Activated CD4-positive, alpha-beta T cell treated with anti-CD3 and anti-CD28 coated beads, Interleukin-2, amount 50 U/mL, for 16 hours (primary cell): ENCODE results near the gene ZSCAN22.
"Not testable (repeated sequence)": the region's sequence is repeated elsewhere in the genome, so short reads cannot be mapped to it uniquely, and the experiment has no call there.

Source experiments
- DNase-seq: peaks from one replicate; pipeline ENCODE4 v3.0.0-alpha.2; 2020

The ZSCAN22 gene

DNA sequence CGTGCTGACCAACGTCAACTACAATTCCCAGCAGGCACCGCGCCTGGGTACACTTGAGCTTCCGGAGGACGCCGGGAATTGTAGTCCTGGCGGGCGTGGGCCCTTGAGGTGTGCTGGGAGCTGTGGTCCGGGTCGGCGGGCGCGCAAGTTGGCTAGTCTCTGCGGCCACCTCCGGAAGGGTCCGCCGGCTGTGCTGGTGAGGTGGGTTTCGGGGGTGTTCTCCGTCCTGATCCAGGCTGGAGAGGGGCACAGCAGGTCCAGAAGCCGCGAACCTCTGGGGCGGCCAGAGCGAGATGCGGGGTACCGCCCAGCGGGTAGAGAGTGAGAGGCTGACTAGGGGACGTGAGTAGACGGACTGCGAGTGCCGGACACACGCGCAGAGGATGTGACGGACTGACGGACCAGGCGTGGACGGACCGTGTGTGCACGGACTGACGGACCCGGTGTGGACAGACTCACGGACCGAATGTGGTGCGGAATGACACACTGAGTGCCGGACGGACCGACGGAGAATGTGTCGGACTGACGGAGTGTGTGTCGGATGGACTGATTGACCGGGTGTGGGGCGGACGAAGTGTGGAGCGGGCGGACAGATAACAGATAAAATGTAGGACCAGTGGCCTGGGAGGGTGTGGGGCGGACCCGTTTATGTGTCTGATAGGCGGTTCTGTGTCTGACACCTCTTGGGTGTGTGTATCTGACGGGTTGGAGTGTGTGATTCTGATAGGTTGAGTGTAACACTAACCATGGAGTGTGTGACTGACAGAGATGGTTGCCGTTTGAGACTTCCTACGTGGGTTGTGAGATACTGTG is at the start of gene ZSCAN22:
TSS of gene ZSCAN22 (plus strand) at position 81 of the 813 bp plus-strand sequence. CDS start 7,809 bp downstream, outside the sequence.
- DNase-seq: peak; percentile 95

DNA sequence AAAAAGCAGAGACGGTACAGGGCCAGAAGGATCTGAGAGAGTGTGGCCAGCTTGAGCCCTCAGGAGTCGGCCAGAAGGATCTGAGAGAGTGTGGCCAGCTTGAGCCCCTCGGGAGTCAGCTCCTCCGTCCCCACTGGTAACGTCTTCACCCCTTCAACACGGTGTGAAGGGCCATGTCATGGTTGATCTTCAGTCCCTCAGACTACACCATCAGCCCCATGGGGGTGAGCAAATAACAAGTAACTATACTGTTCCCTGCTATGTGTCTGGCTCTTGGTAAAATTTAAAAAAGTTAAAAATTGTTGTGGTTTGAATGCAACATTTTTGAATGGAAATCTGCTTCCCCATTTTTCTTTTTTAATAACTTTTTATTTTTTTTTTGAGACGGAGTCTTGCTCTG is 49.6 kb upstream of the ZSCAN22 start:
- no peak for DNase-seq

DNA sequence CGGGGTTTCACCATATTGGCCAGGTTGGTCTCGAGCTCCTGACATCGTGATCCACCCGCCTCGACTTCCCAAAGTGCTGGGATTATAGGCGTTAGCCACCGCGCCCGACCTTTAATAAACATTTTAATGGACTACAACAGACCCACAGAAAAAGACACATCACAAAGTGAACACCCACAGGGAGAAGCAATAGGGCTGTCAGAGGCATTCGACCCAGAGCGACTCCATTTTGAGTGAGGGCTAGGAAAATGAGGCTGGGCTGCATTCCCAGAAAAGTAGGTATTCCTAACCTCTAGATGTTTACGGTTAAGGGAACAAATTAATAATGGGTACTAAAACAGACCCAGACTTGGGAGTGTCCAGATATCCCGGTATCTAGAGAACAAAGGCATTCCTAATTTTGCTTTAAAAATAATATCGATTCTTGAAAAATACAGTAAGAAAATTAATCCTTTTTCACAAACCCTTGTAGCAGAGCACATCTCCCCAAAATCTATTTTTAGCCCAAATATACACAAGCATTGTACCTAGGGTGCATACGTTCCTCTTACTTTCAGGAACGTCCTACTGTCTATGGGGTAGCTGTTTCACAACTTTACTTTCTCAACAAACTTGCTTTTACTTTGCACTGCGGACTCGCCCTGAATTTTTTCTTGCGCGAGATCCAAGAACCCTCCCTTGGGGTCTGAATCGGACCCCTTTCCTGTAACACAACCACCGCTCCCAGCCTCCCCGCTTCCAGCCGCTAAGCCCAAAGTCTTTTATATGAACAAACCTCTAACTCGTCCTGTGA is 48.9 kb upstream of the ZSCAN22 start:
- no peak for DNase-seq

DNA sequence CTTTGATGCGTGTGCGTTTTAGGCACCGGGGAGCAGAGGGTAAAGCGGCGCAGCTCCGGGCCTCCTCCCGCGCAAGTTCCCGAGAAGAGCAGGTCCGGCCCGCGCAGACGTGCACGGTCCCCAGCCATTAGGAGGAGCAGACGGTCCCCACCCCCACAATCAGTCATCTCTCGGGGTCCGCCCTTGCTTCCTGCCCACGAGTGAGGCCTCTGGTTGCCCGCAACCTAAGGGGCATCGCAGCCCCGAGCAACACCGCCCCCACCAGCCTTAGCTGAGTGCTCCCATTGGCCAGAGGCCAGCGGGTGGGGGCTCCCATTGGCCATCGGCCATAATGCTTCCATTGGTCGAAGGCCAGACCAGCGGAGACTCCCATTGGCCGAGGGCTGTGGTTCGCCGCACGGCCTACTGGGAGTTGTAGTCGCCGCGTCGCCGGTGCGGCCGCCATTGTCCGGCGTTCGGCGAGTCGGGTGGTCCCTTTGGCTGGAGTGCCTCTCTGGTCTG is 48.2 kb upstream of the ZSCAN22 start, which contains the start of gene ZNF8:
TSS of gene ZNF8 (plus strand) at position 415 of the 501 bp plus-strand sequence. CDS start 127 bp downstream, outside the sequence.
- peak; percentile 98 for DNase-seq

DNA sequence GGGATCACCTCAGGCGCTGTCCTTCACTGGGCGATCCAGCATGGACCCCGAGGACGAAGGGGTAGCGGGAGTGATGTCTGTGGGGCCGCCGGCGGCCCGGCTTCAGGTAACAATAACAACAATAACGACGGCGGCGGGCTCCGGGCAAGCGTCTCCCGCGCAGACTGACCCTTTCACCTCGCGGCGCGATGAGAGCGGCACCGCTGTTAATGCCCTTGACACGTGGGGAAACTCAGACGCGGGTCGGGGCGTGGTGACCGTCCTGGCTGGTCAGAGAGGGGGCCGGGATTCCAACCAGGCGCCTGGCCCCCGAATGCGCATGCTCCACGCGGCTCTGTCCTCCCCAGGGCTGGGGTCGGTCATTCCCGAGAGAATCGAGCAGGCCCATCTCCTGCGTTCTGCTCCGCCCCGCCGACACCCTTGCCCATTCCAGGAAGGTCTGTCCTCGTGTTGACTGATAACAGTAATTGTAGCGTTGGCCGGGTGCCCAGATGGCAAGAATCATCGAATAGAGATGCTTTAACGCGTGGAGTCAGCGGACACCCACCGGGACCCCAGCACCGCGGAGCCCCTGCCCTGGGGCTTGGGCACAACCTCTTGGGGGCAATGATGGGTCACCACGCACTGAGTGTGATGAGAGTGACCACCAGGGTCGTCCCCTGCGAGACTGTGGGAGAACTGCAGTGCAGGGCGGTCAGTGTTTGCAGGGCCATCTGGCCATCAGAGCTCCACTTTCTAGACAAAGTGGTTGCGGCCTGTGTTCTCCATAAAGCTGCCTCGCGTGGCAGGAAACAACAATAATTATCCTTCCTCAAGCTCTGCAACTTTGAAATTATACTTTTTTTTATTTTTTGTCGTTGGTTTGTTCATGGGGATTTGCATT is 47.5 kb upstream of the ZSCAN22 start:
- peak; percentile 42 for DNase-seq

DNA sequence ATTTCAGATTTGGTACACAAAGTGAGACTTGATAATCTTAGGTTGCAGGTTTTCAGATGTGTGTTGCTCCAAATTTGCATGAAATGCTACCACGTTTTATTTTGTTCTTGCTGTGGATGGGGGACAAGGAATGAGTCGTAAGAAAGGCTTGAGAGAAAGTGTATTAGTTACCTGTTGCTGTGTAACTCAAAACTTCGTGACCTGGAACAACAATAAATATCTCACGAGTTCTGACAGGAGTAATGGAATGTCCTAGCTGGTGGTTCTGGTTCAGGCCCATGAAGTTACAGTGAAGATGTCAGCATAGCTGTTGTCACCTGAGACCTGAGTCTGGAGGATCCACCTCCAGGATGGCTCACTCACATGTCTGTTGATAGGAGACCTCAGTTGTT is 46.9 kb upstream of the ZSCAN22 start:
- no peak for DNase-seq

DNA sequence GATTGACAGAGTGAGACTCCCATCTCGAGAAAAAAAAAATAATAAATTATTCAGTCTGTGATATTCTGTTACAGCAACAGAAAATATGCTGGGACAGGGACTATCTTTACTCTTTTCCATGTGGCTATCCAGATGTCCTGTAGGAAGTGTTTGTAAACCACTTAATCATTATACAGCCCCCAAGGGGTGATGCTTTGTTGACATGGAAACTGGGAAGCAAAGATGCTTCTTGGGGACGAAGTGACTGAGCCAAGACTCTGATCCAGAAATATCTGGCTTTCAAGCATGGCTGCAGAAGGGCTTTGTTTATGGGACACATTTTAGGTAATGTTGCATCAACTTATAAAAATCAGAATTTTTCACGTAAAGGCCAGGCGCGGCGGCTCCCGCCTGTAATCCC is 42.6 kb upstream of the ZSCAN22 start:
- no peak for DNase-seq

DNA sequence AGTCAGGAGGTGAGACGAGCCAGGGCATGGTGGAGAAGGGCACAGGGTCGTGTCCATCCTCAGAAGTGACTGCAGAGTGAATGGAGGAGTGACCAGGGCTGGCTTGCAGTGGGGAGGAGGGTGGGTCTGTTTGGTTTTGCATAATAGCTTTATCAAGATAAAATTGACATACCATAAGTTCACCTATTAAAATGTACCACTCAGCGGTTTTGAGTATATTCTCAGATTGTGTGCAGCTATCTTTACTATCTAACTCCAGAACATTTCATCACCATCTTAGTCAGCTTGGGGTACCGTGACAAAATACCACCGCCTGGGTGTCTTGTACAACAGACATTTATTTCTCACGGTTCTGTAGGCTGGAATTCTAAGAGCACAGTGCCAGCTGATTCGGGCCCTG is 34.9 kb upstream of the ZSCAN22 start:
- DNase-seq: no peak

DNA sequence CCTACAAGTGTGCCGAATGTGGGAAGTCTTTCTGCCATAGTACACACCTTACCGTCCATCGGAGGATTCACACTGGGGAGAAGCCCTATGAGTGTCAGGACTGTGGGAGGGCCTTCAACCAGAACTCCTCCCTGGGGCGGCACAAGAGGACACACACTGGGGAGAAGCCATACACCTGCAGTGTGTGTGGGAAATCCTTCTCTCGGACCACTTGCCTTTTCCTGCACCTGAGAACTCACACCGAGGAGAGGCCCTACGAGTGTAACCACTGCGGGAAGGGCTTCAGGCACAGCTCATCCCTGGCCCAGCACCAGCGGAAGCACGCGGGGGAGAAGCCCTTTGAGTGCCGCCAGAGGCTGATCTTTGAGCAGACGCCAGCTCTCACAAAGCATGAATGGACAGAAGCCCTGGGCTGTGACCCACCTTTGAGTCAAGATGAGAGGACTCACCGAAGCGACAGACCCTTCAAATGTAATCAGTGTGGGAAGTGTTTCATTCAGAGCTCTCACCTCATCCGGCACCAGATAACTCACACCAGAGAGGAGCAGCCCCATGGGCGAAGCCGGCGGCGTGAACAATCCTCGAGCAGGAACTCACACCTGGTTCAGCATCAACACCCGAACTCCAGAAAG is 31.9 kb upstream of the ZSCAN22 start:
- no peak for DNase-seq

DNA sequence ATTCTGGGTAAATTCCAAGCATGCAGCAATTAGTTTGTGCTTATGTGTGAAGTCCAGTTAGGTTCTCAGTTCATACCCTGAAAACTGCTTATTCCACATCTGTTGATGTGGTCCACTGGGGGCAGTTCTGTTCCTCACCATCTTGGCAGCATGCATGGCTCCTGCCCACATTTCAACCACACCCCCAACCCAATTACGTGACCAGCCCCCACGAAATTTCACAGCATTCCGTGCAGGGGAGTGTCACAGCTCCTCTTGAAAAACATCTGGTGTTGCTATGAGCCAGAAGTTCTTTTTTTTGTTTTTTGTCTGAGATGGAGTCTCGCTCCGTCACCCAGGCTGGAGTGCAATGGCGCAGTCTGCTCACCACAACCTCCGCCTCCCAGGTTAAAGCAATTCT is 30.7 kb upstream of the ZSCAN22 start:
- DNase-seq: no peak

DNA sequence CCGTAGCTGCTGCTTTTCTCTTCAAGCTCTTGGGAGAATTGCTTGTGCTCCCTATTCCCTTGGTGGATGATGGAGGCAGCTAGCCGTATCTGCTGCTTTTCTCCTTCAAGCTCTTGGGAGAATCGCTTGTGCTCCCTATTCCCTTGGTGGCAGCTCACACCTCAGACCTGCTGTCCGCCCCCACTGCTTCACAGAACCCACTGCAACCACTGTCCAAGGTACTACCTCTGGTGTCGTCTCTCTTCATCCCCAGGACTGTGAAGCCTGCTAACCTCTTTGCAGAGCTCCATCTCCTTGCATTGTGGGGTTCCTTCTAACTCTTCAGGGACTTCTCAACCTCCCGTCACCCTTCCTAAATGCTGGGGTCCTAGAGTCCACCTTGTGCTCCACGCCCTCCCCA is 26.2 kb upstream of the ZSCAN22 start:
- DNase-seq: no peak

DNA sequence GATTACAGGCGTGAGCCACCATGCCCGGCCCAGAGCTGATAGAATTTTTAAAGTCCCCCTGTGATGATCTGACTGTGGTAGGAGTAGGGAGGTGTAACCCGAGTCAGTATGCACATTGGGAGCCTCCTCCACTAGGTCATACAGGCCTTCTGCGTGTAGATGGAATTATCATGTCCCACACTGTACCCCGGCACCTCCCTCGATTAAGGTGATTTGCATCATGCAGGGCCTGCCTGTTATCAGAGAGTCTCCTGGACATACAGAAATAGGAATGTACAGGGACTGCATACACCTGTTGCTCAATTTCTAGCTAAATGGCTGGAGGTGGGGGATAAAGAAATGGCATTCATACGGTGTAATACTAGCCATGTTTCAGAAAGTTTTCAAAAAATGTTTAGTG is 22.5 kb upstream of the ZSCAN22 start:
- no peak for DNase-seq

DNA sequence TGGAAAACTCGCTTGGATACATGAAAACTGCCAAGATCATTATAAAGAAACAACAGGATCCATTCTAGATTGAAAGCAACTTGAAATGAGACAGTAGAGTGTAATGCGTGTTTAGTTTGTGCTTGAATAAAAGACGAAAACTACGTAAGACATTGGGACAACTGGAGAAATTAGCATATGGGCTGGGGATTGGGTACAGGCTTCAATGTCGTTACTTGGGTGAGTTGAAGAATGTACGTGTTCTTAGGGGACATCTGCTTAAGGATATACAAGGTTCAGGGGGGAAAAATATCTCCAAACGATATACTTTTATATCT is 22.1 kb upstream of the ZSCAN22 start:
- DNase-seq: no peak

DNA sequence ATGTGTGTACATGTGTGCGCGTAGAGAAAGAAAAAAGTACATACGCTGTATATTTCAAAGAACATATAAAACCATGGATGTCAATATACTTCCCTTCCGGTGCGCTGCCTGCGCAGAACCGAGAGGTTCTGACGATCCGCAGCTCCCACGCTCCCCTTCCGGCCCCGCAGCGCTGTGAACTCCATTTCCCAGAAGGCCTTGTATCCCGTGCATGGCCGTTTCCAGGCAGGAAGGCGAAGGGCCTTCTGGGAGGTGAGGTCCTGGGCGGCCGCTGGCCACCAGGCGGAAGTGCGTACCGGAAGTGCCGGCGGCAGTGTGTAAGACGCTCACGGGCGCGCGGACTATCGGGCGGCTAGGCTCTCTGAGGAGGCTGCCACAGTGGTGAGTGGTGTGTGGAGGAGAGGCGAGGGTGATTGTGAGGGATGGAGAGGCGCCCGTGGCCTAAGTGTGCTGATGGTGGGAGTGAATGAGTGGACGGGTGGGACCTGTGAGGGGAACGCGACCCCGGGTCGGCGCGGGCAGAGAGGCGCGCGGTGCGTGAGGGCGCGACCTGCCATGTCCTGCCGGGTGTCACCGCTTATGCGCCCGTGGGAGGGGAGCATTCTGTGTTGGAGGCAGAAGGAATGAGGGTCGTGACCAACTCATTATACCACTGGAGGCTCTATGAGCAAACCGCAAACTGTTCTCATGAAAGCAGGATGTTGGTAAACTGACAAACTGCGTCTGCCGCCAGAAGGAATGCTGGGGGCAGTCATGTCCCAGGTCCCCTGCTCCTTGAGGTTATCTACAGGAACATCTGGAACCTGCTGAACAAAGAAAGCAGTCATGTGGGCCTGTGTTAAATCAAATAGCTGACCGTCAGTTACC is 21.5 kb upstream of the ZSCAN22 start, which contains the start of gene ERVK3-1:
TSS of gene ERVK3-1 (plus strand) at position 313 of the 867 bp plus-strand sequence. CDS start 6,792 bp downstream, outside the sequence.
- peak; percentile 98 for DNase-seq

DNA sequence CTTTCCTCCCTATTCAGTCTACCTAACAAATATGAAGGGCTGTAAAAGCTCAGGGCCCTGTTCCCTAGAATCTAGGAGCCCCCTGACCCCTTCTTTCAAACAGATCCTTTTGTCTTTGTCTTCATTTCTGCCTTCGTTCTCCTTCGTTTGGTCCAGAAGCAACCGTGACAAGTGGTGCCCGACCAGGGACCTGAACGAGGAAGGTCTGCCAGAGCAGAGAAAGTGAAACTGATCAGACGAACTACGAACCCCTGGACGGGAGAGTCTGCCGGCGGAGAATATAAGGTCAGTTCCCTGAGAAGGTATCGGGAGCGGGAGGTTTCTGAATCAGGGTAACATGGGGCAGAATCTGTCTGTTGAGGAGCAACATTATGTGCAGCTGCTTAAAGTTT is 20.9 kb upstream of the ZSCAN22 start:
- DNase-seq: no peak

DNA sequence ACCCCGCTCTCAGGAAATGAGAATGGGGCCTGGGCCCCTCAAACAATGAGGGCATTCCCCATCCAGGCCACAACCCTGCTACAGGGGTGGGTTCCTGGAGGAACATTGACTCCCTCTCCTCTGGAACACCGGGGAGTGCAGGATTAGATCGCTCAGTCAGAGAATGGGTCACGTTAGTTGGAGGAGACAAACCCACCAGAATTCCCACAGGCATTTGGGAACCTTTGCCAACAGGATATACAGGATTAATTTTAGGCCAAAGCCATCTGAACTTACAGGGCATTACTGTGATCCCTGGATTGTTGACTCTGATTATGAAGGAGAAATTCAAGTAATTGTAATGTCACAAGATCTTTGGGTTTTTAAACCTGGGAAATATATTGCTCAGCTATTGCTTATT is 19.1 kb upstream of the ZSCAN22 start:
- DNase-seq: no peak

DNA sequence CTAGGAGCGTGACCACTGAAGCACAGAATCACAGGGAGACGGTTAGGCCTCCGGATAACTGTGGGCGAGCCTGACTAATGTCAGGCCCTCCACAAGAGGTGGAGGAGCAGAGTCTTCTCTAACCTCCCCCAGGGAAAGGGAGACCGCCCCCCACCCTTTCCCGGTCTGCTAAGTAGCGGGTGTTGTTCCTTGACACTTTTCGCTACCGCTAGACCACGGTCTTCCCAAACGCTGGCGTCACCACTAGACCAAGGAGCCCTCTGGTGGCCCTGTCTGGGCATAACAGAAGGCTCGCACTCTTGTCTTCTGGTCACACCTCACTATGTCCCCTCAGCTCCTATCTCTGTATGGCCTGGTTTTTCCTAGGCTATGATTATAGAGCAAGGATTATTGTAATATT is 16.1 kb upstream of the ZSCAN22 start:
- not testable (repeated sequence) for DNase-seq

DNA sequence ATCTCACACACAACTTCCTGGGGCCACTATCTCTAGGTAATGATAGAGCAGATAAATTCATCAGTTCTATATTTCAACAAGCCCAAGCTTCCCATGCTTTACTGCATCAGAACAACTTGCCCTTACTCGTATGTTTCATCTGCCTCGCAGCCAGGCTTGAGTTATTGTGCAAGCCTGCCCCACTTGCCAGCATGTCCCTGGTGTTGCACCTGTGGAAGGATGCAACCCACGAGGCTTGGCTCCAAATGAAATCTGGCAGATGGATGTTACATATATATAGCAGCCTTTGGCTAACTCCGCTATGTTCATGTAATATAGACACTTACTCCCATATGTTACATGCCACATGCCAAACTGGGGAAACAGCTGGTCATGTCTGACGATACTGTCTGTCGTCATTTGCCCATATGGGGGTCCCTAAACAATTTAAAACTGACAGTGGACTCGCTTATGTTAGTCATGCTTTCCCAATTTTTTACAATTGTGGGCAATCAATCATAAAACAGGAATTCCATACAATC is 15.4 kb upstream of the ZSCAN22 start:
- no peak for DNase-seq

DNA sequence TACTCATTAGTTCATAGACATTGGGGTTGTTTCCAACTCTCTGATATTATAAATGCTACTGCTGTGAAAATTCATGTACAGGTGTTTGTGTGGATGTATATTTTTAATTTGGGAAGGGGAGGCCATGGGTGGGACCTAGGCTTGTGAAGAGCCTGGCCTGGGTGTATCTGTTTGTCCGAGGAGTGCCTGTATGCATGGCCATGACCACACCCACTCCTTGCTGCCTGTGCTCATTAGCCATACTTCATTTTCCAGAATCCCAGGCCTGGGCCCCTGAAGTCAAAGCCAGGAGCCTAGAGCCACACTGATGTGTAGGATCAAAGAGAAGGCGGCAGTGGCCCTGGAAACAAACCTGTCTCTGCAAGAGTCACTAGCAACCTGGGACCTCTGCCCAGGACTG is 11.2 kb upstream of the ZSCAN22 start:
- DNase-seq: no peak

DNA sequence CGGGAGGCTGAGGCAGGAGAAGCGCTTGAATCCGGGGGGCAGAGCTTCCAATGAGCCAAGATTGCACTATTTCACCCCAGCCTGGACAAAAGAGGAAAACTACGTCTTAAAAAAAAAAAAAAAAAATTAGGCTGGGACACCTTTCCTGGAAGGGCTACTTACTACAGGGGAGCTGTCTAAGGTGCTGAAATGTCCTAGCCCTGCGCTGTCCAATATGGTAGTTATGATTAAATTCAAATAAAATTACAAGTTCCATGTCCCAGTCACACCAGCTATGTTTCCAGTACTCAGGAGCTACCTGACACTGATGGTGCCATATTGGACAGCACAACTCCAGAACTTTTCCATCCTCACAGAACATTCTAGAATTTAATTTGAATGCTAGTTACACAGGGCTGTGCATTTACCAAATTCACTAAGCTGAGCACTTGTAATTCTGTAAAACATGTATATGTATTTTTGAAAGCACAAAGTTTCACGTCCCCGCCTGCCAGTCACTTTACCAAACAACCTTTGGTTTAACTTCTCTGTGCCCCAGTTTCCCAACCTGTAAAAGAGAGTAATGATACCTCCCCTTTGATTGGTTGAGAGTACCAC is 9.2 kb upstream of the ZSCAN22 start:
- DNase-seq: no peak

DNA sequence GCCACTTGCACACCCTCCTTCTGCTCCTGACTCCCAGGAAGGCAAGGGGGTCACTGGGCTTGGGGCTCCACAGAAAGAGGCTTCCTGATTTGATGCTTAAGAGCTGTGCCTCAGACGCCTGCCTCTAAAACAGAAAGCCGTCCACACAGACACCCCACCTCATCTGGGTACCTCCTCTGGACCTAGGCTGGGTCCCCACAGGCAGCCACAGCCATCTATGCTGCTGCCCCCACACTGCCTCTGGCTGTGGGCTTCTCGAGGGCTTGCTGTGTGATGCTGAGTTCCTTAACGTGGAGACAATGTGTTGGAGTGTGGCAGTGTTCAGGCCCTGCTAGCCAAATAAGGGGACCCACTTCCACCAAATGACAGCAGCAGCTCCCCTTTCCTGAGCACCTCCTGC is 8.5 kb upstream of the ZSCAN22 start:
- DNase-seq: no peak
